K562 (cell line): ENCODE measurements around the gene SUPT3H. TPM values are rescaled to one million over a fixed set of nuclear protein-coding genes. Genes with fewer than 3 reads are reported as not detected.

Experiments
- BRD9 ChIP-seq: fragments of 450-650 bp; IDR thresholded peaks from 2 replicates; pipeline ENCODE4 v1.6.1; 2018; ENCODE audit warnings: low read depth; ENCODE audit not compliant: partially characterized antibody
- BRF2 ChIP-seq: IDR thresholded peaks from 3 replicates; pipeline ENCODE4 v1.6.1; 2011; ENCODE audit warnings: borderline replicate concordance, mild to moderate bottlenecking; ENCODE audit not compliant: insufficient read length, insufficient read depth
- CGGBP1 ChIP-seq: fragments of 250-450 bp; sonication (Bioruptor Pico); IDR thresholded peaks from 2 replicates; pipeline ENCODE4 v1.9.0; 2021; ENCODE audit warnings: mild to moderate bottlenecking
- DMBX1 ChIP-seq: fragments of 250-450 bp; sonication (Bioruptor Pico); IDR thresholded peaks from 2 replicates; pipeline ENCODE4 v1.8.0; 2022; ENCODE audit warnings: inconsistent platforms, mild to moderate bottlenecking, moderate library complexity, borderline replicate concordance
- ESRRB ChIP-seq: fragments of 250-450 bp; sonication (Bioruptor Pico); IDR thresholded peaks from 2 replicates; pipeline ENCODE4 v1.5.0; 2020; ENCODE audit warnings: mild to moderate bottlenecking, moderate library complexity, borderline replicate concordance
- HDAC3 ChIP-seq: fragments of 450-650 bp; IDR thresholded peaks from 2 replicates; pipeline ENCODE4 v1.6.1; 2018; ENCODE audit warnings: borderline replicate concordance, mild to moderate bottlenecking, moderate library complexity; ENCODE audit not compliant: partially characterized antibody
- NR1H2 ChIP-seq: sonication (generic); formaldehyde crosslinking; IDR thresholded peaks from 2 replicates; pipeline ENCODE4 v1.4.0; 2020; ENCODE audit warnings: mild to moderate bottlenecking, missing genetic modification reagents
- SMARCB1 ChIP-seq: IDR thresholded peaks from 2 replicates; pipeline ENCODE4 v1.6.1; 2011; ENCODE audit warnings: improper control_type of control experiment, low read depth; ENCODE audit not compliant: insufficient read length
- ZBTB9 ChIP-seq: fragments of 450-650 bp; formaldehyde crosslinking; IDR thresholded peaks from 2 replicates; pipeline ENCODE4 v1.4.0; 2020; ENCODE audit warnings: mild to moderate bottlenecking, moderate library complexity
- ZFP91 ChIP-seq: sonication (generic); formaldehyde crosslinking; IDR thresholded peaks from 2 replicates; pipeline ENCODE4 v1.8.0; 2022; ENCODE audit warnings: mild to moderate bottlenecking, missing genetic modification reagents
- ZNF282 ChIP-seq: sonication (generic); formaldehyde crosslinking; IDR thresholded peaks from 2 replicates; pipeline ENCODE4 v1.8.1; 2023; ENCODE audit warnings: missing genetic modification reagents
- polyA plus RNA-seq, 8 experiments: library from polyadenylated mRNA; depleted of rRNA in 4 of 8; stranded (reverse) in 5 of 8; unstranded in 3 of 8; fragments of >200 nt; fragmentation: Nextera tagmentation in 2 of 8; fragmentation: Illumina TruSeq in 1 of 8; extraction: Ambion mirVana in 2 of 8; extraction: Trizol in 1 of 8; gene quantifications; 2 replicates each; pipeline versions ENCODE4 v1.2.1 to v1.2.3, GENCODE V29; 2011 to 2014; ENCODE audit warnings: inconsistent platforms in 1 of 8, missing spikeins in 1 of 8
- total RNA-seq, 7 experiments: library from RNA; depleted of rRNA in 6 of 7; stranded (reverse); fragments of >200 nt in 6 of 7; fragmentation: Illumina TruSeq in 2 of 7; extraction: Trizol in 2 of 7; gene quantifications; 2 replicates each; pipeline versions ENCODE4 v1.2.1 to v1.2.3, GENCODE V29; 2011 to 2021; ENCODE audit warnings: low replicate concordance in 1 of 7
- TF ChIP-seq, protein P1 (sequence below): fragments of 450-650 bp; formaldehyde crosslinking; IDR thresholded peaks from 2 replicates; pipeline ENCODE4 v1.4.0; 2022; ENCODE audit warnings: missing genetic modification characterization
- TF ChIP-seq, protein P2 (sequence below): fragments of 450-650 bp; IDR thresholded peaks from 2 replicates; pipeline ENCODE4 v1.7.1; 2018; ENCODE audit warnings: mild to moderate bottlenecking, low read depth; ENCODE audit not compliant: partially characterized antibody
- TF ChIP-seq, protein P3 (sequence below): sonication (generic); formaldehyde crosslinking; IDR thresholded peaks from 2 replicates; pipeline ENCODE4 v1.8.0; 2022; ENCODE audit warnings: mild to moderate bottlenecking, missing genetic modification reagents

SUPT3H gene
- total and polyA plus RNA-seq, 9 of the 15 experiments (the other 6 are each of a cell fraction or from before 2014, with no cell fraction given): 7.2 to 16.3 (median 11.9) TPM

- TF ChIP-seq SMARCB1 (no peak), ESRRB (CRISPR knock-in tag) (no peak), BRD9 (no peak), BRF2 (no peak), ZBTB9 (no peak), NR1H2 (no peak), DMBX1 (CRISPR knock-in tag) (no peak), HDAC3 (no peak), ZFP91 (no peak), CGGBP1 (CRISPR knock-in tag) (no peak), ZNF282 (no peak)
- TF ChIP-seq, protein P1, sequence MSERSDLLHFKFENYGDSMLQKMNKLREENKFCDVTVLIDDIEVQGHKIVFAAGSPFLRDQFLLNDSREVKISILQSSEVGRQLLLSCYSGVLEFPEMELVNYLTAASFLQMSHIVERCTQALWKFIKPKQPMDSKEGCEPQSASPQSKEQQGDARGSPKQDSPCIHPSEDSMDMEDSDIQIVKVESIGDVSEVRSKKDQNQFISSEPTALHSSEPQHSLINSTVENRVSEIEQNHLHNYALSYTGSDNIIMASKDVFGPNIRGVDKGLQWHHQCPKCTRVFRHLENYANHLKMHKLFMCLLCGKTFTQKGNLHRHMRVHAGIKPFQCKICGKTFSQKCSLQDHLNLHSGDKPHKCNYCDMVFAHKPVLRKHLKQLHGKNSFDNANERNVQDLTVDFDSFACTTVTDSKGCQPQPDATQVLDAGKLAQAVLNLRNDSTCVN (CRISPR knock-in tag): 0 out of 2 replicates have a peak, but pooled peaks have one; percentile 45
- TF ChIP-seq, protein P2, sequence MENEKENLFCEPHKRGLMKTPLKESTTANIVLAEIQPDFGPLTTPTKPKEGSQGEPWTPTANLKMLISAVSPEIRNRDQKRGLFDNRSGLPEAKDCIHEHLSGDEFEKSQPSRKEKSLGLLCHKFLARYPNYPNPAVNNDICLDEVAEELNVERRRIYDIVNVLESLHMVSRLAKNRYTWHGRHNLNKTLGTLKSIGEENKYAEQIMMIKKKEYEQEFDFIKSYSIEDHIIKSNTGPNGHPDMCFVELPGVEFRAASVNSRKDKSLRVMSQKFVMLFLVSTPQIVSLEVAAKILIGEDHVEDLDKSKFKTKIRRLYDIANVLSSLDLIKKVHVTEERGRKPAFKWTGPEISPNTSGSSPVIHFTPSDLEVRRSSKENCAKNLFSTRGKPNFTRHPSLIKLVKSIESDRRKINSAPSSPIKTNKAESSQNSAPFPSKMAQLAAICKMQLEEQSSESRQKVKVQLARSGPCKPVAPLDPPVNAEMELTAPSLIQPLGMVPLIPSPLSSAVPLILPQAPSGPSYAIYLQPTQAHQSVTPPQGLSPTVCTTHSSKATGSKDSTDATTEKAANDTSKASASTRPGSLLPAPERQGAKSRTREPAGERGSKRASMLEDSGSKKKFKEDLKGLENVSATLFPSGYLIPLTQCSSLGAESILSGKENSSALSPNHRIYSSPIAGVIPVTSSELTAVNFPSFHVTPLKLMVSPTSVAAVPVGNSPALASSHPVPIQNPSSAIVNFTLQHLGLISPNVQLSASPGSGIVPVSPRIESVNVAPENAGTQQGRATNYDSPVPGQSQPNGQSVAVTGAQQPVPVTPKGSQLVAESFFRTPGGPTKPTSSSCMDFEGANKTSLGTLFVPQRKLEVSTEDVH: no peak
- TF ChIP-seq, protein P3, sequence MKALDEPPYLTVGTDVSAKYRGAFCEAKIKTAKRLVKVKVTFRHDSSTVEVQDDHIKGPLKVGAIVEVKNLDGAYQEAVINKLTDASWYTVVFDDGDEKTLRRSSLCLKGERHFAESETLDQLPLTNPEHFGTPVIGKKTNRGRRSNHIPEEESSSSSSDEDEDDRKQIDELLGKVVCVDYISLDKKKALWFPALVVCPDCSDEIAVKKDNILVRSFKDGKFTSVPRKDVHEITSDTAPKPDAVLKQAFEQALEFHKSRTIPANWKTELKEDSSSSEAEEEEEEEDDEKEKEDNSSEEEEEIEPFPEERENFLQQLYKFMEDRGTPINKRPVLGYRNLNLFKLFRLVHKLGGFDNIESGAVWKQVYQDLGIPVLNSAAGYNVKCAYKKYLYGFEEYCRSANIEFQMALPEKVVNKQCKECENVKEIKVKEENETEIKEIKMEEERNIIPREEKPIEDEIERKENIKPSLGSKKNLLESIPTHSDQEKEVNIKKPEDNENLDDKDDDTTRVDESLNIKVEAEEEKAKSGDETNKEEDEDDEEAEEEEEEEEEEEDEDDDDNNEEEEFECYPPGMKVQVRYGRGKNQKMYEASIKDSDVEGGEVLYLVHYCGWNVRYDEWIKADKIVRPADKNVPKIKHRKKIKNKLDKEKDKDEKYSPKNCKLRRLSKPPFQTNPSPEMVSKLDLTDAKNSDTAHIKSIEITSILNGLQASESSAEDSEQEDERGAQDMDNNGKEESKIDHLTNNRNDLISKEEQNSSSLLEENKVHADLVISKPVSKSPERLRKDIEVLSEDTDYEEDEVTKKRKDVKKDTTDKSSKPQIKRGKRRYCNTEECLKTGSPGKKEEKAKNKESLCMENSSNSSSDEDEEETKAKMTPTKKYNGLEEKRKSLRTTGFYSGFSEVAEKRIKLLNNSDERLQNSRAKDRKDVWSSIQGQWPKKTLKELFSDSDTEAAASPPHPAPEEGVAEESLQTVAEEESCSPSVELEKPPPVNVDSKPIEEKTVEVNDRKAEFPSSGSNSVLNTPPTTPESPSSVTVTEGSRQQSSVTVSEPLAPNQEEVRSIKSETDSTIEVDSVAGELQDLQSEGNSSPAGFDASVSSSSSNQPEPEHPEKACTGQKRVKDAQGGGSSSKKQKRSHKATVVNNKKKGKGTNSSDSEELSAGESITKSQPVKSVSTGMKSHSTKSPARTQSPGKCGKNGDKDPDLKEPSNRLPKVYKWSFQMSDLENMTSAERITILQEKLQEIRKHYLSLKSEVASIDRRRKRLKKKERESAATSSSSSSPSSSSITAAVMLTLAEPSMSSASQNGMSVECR (CRISPR knock-in tag): no peak
Observed at GRCh38 chr6:45377043-45377553, 636 bp downstream of the SUPT3H start (continued).
